ENCODE results near the gene KCNAB2. TPM values are rescaled to one million over a fixed set of nuclear protein-coding genes. Genes with fewer than 3 reads are reported as not detected.

KCNAB2 gene
- total and polyA plus RNA-seq, 4 donors, result 1.8 to 5.9 (median 4.5) TPM

GRCh38 chr1:6023346-6023745 lies 22.3 kb upstream of the KCNAB2 start:
- TF ChIP-seq RXRA (IDR thresholded peaks at IDR 0.05), result no peak
- TF ChIP-seq RAD21 (IDR thresholded peaks at IDR 0.05), result no peak
- no peak for TF ChIP-seq TAF1 (conservative IDR thresholded peaks at IDR 0.05)
- TF ChIP-seq FOXA1 (IDR thresholded peaks at IDR 0.05), result no peak
- TF ChIP-seq, protein P1, sequence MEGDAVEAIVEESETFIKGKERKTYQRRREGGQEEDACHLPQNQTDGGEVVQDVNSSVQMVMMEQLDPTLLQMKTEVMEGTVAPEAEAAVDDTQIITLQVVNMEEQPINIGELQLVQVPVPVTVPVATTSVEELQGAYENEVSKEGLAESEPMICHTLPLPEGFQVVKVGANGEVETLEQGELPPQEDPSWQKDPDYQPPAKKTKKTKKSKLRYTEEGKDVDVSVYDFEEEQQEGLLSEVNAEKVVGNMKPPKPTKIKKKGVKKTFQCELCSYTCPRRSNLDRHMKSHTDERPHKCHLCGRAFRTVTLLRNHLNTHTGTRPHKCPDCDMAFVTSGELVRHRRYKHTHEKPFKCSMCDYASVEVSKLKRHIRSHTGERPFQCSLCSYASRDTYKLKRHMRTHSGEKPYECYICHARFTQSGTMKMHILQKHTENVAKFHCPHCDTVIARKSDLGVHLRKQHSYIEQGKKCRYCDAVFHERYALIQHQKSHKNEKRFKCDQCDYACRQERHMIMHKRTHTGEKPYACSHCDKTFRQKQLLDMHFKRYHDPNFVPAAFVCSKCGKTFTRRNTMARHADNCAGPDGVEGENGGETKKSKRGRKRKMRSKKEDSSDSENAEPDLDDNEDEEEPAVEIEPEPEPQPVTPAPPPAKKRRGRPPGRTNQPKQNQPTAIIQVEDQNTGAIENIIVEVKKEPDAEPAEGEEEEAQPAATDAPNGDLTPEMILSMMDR (IDR thresholded peaks at IDR 0.05; ENCODE audit: low read depth, low read length, missing input control), result no peak
- no peak for TF ChIP-seq GABPA (IDR thresholded peaks at IDR 0.05 in 1 of 2, conservative IDR thresholded peaks at IDR 0.05 in 1 of 2)
- TF ChIP-seq, protein P2, sequence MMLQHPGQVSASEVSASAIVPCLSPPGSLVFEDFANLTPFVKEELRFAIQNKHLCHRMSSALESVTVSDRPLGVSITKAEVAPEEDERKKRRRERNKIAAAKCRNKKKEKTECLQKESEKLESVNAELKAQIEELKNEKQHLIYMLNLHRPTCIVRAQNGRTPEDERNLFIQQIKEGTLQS (IDR thresholded peaks at IDR 0.05), result no peak
- TF ChIP-seq SP1 (IDR thresholded peaks at IDR 0.05), result no peak
- no peak for TF ChIP-seq JUND (IDR thresholded peaks at IDR 0.05)
- no peak for TF ChIP-seq ZBTB33 (IDR thresholded peaks at IDR 0.05)
- TF ChIP-seq MAX (IDR thresholded peaks at IDR 0.05), result no peak
- no peak for TF ChIP-seq NR2F2 (IDR thresholded peaks at IDR 0.05)
- no peak for TF ChIP-seq FOXA2 (IDR thresholded peaks at IDR 0.05)
- no peak for TF ChIP-seq HNF4A (conservative IDR thresholded peaks at IDR 0.05)
- no peak for TF ChIP-seq EGR1 (IDR thresholded peaks at IDR 0.05; ENCODE audit: low read depth in 2 of 2)
- no peak for TF ChIP-seq YY1 (IDR thresholded peaks at IDR 0.05)
- no peak for TF ChIP-seq HNF4G (IDR thresholded peaks at IDR 0.05)
- no peak for TF ChIP-seq REST (IDR thresholded peaks at IDR 0.05)
- Histone ChIP-seq H3K4me1 (ENCODE audit: control insufficient read depth in 4 of 4, insufficient read depth in 4 of 4, low read length in 3 of 4) (no peaks in the 10 kb centered on the region), H3K9me3 (ENCODE audit: control insufficient read depth in 4 of 4, low read length in 3 of 4) (no peaks in the 10 kb centered on the region), H3K27ac (ENCODE audit: low read depth in 1 of 2, low read length in 2 of 2) (no peak overlapping the region), H3K4me3 (ENCODE audit: low read depth in 1 of 3, low read length in 3 of 3) (no peak overlapping the region), H3K27me3 (ENCODE audit: control insufficient read depth in 4 of 4, insufficient read depth in 4 of 4, low read length in 3 of 4) (no peaks in the 10 kb centered on the region), H3K36me3 (ENCODE audit: control insufficient read depth in 4 of 4, insufficient read depth in 3 of 4, low read depth in 1 of 4, low read length in 3 of 4) (no peaks in the 10 kb centered on the region), H3K9ac (ENCODE audit: low read depth in 1 of 2, low read length in 2 of 2) (no peak overlapping the region)
- whole genome bisulfite sequencing, result 79% methylated on average over 5 of the region's 5 CpGs
- DNase-seq (ENCODE audit: low spot score), result no peak

Measured in liver (tissue), 9 donors.